T1000 (cell line): ENCODE data around the gene GSTK1.
"Not testable (repeated sequence)": the region's sequence is repeated elsewhere in the genome, so short reads cannot be mapped to it uniquely, and the experiment has no call there.

Experiments
- DNase-seq: peaks from one replicate; lab custom pipeline; 2025; ENCODE audit warnings: mixed read lengths; lab: John Stamatoyannopoulos, UW

Gene GSTK1

DNA sequence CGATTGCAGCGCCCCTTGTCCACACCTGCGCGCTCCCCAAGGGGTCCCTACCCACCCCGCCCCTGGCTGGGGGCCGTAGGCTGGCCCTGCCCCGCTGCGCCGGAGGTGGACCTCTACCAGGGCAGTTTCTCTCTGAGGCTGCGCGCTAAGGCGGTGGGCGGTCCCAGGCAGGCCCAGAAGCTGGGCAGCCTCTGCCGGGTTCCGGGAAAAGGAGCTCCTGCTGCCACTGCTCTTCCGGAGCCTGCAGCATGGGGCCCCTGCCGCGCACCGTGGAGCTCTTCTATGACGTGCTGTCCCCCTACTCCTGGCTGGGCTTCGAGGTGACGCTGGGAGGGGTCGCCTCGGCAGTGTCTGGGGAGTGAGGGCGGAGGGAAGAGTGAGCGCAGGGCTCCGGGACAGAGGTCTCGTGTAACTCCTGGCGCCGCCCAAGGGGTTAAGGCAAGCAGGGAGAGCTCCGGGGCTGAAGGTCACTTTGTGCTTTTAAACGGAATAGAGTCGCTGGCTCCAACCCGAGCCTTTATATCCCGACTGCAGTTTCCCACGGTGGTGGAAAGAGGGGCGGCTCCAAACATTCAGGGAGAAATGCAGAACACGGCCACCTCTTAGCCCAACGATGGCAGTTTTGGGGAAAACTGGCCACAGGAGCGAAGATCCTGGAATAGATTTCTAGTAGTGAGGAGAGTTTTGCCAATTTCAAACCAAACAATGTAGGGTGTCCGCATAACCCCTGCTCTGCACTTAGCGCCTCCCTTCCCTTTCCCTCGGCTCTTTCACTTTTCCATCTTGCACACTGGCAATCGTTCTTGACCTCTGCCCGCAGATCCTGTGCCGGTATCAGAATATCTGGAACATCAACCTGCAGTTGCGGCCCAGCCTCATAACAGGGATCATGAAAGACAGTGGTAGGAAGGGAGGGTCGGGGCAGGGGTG, at the start of gene GSTK1:
TSS of gene GSTK1 (plus strand) at position 176 of the 930 bp plus-strand sequence. CDS start at position 249, 73 bp downstream.
- peak; percentile 36 for DNase-seq

DNA sequence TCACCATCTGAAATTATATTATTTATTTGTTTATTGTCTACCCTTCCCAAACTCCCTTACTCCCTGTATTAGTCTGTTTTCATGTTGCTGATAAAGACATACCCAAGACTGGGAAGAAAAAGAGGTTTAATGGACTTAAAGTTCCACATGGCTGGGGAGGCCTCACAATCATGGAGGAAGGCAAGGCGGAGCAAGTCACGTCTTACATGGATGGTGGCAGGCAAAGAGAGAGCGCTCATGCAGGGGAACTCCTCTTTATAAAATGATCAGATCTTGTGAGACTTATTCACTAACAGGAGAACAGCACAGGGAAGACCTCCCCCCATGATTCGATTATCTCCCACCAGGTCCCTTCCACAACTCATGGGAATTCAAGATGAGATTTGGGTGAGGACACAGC, 49.8 kb upstream of the GSTK1 start:
- not testable (repeated sequence) for DNase-seq

GRCh38 chr7:143214789-143215679, 48.2 kb upstream of the GSTK1 start:
- peak; percentile 50 for DNase-seq

DNA sequence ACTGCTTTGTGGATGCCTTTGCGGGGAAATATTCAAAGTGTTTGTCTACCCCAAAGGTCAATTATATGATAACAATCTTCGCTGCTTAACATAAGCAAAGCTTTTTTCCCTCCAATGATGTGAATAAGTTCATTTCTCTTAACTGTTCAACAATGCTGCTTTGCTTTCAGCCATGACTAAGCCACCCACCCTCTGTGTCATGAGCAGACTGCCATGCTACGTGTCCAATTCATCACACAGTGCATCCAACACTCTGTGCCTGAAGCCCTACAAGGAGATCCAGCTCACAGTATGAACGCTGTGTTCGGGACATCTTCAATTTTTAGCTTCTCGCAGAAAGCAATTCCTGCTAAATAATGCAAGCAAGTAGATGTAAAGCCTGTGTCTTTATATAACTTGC, 47.1 kb upstream of the GSTK1 start:
- DNase-seq, result no peak

GRCh38 chr7:143216686-143217085, 46.6 kb upstream of the GSTK1 start:
- DNase-seq, result no peak

DNA sequence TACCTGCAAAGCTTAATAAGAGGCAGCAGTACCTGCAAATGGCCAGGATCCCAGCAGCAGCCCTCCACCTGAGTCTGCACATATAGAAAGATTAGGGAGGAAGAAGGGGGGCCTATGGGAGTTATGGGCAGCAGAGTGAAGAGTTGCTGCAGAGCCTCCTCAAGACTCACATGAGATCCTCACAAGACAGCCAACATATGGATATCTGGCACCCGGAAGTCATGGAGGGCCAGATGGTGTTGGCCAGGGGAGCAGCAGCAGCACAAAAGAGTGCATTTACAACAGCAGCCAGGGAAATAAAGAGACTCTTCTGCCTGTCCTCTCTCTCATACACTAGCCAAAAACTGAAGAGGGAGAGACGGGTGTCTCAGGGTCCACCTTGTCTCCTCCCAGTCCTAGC, 45.4 kb upstream of the GSTK1 start:
- DNase-seq, result no peak

DNA sequence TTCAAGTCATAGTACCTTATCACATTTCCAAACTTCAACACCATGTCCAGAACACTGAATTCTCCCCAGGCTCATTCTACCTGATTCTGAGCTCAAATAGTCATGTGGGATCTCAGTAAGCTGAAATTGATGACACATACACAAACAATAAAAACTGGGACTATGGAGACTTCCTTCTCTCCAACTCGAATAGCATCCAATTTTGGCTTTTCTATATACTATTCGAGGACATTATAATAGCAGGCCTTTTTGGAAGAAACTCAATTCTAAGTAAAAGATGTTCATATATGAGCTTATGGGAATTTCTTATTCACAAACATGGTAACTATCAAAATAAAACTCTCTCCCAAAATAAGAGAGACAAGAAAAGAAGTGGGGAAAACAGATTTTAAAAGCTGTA, 42.0 kb upstream of the GSTK1 start:
- no peak for DNase-seq

DNA sequence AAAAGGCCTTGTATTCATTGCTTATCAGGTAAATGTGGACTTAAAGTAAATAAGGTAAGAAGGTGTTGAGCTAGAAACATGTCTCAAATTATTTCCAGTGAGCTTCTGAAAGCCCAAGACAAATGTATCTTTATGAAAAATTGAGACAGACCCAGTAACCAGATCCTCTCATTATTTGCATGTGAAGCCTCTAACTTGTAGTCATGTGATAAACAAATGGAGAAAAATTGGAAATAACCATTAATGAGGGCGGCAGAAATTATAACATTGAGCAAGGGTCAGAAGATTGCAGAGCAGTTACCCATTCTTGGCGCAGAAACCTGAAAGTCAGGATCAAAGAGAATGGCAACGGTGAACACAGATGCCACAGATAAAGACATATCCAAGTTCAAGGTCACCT, 41.5 kb upstream of the GSTK1 start, which contains the start of gene TAS2R40:
TSS of gene TAS2R40 (plus strand) at position 301 of the 400 bp plus-strand sequence. CDS start at position 343, 42 bp downstream.
- no peak for DNase-seq

DNA sequence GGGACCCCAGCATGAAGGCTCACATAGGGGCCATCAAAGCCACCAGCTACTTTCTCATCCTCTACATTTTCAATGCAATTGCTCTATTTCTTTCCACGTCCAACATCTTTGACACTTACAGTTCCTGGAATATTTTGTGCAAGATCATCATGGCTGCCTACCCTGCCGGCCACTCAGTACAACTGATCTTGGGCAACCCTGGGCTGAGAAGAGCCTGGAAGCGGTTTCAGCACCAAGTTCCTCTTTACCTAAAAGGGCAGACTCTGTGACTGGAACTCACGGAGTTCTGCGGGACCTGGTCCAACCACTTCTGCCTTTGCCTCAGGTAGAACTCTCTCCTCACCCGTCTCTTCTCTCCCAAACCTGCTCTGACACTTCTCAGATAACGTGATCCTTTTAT, 40.5 kb upstream of the GSTK1 start:
- DNase-seq, result no peak

GRCh38 chr7:143223784-143224183, 39.5 kb upstream of the GSTK1 start:
- no peak for DNase-seq

GRCh38 chr7:143225047-143225446, 38.2 kb upstream of the GSTK1 start:
- DNase-seq, result no peak

- DNase-seq, result no peak
These were observed 35.4 kb upstream of the GSTK1 start for GRCh38 chr7:143227806-143228205.

GRCh38 chr7:143229054-143229790, 34.0 kb upstream of the GSTK1 start:
- DNase-seq, result no peak

GRCh38 chr7:143230602-143231457, 32.4 kb upstream of the GSTK1 start:
- DNase-seq, result no peak

GRCh38 chr7:143233816-143234532, 29.3 kb upstream of the GSTK1 start:
- DNase-seq, result no peak

- DNase-seq, result no peak
These were observed 28.7 kb upstream of the GSTK1 start for GRCh38 chr7:143234533-143234875.

DNA sequence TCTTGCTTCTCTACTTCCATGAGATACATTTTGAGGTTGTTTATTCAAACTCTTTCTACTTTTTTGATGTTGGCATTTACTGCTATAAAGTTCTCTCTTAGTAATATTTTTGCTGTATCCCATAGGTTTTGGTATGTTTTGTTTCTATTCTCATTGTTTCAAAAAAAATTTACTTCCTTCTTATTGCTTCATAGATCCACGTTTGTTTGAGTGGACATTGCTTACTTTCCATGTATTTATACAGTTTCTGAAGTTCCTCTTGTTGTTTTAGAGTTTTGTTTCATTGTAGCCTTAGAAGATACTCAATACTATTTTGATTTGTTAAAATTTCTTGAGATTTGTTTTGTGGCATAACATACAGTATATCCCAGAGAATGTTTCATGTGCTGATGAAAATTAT, 27.7 kb upstream of the GSTK1 start:
- no peak for DNase-seq

GRCh38 chr7:143236408-143236990, 26.7 kb upstream of the GSTK1 start:
- DNase-seq, result no peak

GRCh38 chr7:143237366-143237765, 25.9 kb upstream of the GSTK1 start:
- no peak for DNase-seq
